ENCODE measurements around the gene MFAP4.

DNA sequence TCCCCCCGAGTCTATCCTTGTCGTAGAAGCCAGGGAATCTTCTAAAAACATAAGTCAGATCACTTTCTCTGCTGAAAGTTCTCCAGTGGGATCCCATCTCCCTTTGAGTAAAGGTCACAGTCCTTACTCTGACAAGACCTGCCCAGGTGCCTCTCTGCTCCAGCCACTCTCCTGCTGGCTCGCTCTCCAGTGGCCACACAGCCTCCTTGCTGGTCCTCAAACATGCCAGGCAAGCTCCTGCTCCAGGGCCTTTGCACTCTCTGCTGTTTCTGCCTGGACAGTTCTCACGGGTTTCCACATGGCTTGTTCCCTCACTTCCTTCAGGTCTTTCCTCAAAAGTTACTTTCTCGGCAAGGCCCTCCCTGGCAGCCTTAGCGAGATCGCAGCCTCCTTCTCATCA lies 27.8 kb downstream of the MFAP4 start:
- TF ChIP-seq, protein P1, sequence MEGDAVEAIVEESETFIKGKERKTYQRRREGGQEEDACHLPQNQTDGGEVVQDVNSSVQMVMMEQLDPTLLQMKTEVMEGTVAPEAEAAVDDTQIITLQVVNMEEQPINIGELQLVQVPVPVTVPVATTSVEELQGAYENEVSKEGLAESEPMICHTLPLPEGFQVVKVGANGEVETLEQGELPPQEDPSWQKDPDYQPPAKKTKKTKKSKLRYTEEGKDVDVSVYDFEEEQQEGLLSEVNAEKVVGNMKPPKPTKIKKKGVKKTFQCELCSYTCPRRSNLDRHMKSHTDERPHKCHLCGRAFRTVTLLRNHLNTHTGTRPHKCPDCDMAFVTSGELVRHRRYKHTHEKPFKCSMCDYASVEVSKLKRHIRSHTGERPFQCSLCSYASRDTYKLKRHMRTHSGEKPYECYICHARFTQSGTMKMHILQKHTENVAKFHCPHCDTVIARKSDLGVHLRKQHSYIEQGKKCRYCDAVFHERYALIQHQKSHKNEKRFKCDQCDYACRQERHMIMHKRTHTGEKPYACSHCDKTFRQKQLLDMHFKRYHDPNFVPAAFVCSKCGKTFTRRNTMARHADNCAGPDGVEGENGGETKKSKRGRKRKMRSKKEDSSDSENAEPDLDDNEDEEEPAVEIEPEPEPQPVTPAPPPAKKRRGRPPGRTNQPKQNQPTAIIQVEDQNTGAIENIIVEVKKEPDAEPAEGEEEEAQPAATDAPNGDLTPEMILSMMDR (IDR thresholded peaks at IDR 0.05): no peak
- TF ChIP-seq POLR2AphosphoS5 (IDR thresholded peaks at IDR 0.05; ENCODE audit: insufficient read depth in 1 of 2, low read depth in 1 of 2) (no peak), POLR2A (IDR thresholded peaks at IDR 0.05) (no peak)

Data from vagina (tissue), 2 donors.